CD4-positive, alpha-beta T cell treated with Interleukin-2 at 100 ng/mL for 4 hours (primary cell): Measurements from ENCODE around the gene CEACAM16.
A peak's percentile ranks its signal among the peaks of the same experiment; 100 is the strongest.
"Not testable (repeated sequence)": the region's sequence is repeated elsewhere in the genome, so short reads cannot be mapped to it uniquely, and the experiment has no call there.

Experiments
- DNase-seq: peaks from one replicate; pipeline ENCODE4 v3.0.0-alpha.2; 2020; ENCODE audit warnings: low spot score

The CEACAM16 gene

GRCh38 chr19:44703336-44704078 lies 4.6 kb downstream of the CEACAM16 start:
- no peak for DNase-seq

- DNase-seq, result no peak
These were observed 6.0 kb downstream of the CEACAM16 start for GRCh38 chr19:44704982-44705381.

- no peak for DNase-seq
These were observed 6.6 kb downstream of the CEACAM16 start for GRCh38 chr19:44705502-44706010.

GRCh38 chr19:44706506-44707236 lies 7.7 kb downstream of the CEACAM16 start:
- DNase-seq, result no peak

GRCh38 chr19:44707794-44708193 lies 8.8 kb downstream of the CEACAM16 start:
- no peak for DNase-seq

DNA sequence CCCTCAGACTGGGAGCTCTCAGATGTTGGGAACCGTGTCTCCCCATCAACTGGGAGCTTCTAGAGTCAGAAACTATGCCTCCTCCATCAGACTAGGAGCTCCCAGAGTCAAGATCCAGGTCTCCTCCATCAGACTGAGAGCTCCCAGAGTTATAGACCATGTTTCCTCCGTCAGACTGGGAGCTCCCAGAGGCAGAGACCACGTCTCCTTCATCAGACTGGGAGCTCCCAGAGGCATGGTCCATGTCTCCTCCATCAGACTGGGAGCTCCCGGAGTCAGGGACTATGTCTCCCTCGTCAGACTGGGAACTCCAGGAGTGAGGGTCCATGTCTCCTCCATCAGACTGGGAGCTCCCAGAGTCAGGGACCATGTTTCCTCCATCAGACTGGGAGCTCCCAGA lies 10.0 kb downstream of the CEACAM16 start:
- DNase-seq, result no peak

DNA sequence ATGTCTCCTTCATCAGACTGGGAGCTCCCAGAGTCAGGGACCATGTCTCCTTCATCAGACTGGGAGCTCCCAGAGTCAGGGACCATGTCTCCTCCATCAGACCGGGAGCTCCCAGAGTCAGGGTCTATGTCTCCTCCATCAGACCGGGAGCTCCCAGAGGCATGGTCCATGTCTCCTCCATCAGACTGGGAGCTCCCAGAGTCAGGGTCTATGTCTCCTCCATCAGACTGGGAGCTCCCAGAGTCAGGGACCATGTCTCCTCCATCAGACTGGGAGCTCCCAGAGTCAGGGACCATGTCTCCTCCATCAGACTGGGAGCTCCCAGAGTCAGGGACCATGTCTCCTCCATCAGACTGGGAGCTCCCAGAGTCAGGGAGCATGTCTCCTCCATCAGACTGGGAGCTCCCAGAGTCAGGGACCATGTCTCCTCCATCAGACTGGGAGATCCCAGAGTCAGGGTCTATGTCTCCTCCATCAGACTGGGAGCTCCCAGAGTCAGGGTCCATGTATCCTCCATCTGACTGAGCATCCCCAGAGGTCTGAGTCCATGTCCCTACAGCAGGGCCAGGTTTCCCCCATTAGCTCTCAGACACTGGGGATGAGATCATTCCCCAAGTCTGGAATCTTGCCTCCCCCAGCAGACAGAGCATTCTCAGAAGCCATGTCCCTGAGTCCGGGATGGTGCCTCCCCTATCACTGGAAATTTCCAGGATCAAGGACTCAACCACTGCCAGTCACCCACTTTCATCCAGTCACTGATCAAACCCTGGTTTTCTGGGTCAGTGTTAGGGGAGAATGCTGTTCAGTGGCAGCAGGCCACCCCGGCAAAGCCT lies 10.7 kb downstream of the CEACAM16 start:
- not testable (repeated sequence) for DNase-seq

GRCh38 chr19:44710483-44710882 lies 11.5 kb downstream of the CEACAM16 start:
- no peak for DNase-seq

DNA sequence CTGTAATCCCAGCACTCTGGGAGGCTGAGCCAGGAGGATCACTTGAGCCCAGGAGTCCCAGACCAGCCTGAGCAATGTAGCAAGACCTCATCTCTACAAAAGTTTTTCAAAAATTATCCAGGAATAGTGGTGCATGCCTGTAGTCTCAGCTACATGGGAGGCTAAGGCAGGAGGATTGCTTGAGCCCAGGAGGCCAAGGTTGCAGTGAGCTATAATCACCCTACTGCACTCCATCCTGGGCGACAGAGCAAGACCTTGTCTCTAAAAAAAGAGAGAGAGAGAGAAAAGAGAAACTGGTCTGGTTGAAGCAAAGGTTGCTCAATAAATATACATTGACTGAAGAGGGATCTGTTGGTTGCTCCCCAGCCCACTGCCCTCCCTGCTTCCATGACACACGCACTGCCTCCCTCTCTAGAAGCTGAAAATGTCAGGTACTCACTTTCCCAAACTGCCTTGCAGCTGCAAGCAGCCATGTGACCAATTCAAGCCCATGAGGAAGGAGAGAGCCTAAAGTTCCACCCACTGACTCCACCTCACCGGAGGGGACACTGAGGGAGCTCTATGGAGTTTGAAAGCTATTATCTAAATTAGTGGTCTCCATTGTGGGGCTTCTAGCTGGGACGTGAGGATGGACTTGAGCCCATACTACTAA lies 14.0 kb downstream of the CEACAM16 start:
- DNase-seq, result no peak

DNA sequence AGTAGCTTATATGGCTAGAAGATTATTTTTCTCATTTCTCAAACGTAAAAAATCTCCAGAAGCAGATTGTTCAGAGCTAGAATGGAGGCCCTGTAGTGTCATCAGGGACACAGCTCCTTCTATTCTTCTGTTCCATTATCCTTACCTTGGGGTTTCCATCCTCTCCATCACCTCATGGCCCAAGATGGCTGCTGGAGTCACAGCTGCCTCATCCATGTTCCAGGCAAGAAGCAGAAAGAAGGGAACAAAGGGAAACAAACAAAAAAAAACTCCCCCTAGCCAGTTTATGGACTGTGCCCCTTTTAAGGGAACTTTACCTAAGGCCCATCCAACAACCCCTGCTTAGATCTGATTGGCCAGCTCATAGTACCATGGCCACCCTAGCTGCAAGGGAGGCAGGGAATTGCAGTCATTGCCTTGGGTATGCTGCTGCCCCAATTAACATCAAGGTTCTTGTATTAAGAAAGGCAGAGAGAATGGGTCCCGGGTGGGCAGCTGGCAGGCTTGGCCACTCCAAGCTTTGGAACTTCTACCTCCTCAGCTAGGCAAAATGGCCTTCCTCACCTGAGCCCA lies 15.7 kb downstream of the CEACAM16 start:
- DNase-seq, result no peak

- no peak for DNase-seq
These were observed 18.7 kb downstream of the CEACAM16 start for GRCh38 chr19:44717603-44718002.

GRCh38 chr19:44718441-44719261 lies 19.7 kb downstream of the CEACAM16 start:
- no peak for DNase-seq

- DNase-seq, result no peak
These were observed 20.3 kb downstream of the CEACAM16 start for GRCh38 chr19:44719262-44719701.

DNA sequence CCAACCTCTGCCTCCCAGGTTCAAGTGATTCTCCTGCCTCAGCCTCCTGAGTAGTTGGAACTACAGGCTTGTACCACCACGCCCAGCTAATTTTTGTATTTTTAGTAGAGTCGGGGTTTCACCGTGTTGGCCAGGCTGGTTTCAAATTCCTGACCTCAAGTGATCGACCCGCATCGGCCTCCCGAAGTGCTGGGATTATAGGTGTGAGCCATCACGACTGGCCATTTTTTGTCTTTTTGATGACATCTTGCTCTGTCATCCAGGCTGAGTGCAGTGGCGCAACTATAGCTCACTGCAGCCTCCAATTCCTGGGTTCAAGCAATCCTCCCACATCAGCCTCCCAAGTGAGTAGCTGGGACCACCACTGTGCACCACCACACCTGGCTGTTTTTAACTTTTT lies 21.4 kb downstream of the CEACAM16 start:
- DNase-seq, result not testable (repeated sequence)

DNA sequence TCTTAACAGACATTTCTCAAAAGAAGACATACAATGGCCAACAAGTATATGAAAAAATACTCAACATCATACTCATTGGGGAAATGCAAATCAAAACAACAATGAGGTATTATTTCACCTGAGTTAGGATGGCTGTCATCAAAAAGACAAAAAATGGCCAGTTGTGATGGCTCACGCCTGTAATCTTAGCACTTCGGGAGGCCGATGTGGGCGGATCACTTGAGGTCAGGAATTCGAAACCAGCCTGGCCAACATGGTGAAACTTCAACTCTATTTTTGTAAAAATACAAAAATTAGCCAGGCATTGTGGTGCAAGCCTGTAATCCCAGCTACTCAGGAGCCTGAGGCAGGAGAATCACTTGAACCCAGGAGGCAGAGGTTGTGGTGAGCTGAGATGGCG lies 22.0 kb downstream of the CEACAM16 start:
- no peak for DNase-seq

DNA sequence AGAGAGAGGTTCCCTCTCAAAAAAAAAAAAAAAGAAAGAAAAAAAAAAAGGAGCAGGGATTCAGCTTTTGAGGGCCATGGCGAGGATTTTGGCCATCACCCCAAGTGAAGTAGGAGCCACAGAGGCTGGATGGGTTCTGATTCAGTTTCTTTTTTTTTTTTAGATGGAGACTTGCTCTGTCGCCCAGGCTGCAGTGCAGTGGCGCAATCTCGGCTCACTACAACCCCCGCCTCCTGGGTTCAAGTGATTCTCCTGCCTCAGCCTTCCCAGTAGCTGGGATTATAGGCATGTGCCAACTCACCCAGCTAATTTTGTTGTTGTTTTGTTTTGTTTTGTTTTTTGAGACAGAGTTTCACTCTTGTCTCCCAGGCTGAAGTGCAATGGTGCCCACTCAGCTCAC lies 22.4 kb downstream of the CEACAM16 start:
- not testable (repeated sequence) for DNase-seq

DNA sequence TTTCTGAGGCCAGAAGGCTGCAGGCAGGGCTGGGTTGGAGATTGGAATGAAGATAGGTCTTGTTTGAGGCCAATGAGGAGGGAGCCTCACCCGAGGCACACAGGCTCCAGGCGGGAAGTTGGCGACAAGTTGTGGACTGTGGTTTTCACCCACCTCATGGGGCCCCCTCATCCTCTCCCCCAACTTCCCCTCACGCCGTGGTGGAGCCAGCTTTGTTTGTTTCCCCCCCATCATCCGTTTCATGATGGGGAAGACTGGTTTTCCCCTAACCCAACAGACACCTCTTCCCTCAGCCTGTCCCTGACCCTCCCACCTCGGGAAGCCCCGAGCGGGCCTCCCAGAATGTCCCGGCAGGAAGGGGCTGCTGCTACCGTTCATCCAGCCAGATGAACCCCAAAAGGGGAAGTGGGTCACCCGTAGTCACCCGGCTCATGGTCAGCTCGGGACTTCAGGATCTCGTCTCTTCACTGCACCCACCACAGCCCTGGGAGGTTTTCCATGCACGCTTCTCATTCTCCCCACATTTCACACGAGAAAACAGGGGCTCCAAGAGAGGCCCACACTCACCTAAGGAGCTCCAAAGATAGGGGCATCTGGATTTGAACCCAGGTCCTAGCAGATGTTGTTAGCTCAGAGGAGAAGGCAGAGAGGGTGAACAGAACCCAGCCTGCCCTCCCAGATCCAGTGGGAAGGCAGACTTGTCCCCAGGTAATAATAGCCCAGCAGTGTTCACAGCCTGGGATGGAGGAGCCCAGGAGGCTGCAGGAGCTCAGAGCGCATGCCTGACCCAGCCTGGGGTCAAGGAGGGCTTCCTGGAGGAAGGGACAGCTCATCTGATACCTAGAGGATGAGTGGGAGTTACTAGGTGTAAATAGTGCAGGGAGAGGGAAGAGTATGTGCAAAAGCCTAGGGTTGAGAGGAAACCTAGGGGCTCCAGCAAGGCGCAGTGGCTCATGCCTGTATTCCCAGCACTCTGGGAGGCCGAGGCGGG lies 23.5 kb downstream of the CEACAM16 start:
- peak; percentile 11 for DNase-seq

- no peak for DNase-seq
These were observed 24.5 kb downstream of the CEACAM16 start for GRCh38 chr19:44723299-44723951.

GRCh38 chr19:44723952-44724319 lies 25.0 kb downstream of the CEACAM16 start:
- DNase-seq, result peak; percentile 85
